ENCODE measurements around the gene ADORA1. TPM values are rescaled to one million over a fixed set of nuclear protein-coding genes. Genes with fewer than 3 reads are reported as not detected.

The ADORA1 gene
- total RNA-seq, 2 experiments from 2014 or later = not detected

GRCh38 chr1:203185061-203185461, 57.5 kb downstream of the ADORA1 start:
- H3K4me1 ChIP-seq (ENCODE audit: insufficient read depth, low read length) = no peaks in the 10 kb centered on the region
- no peak for ATAC-seq (ENCODE audit: poor library complexity)
- CTCF ChIA-PET = no interaction called here
- intact Hi-C loops (cut with DNase I, micrococcal nuclease) = no loop called here
- DNase-seq = no peak
- Mint-ChIP-seq H3K36me3 (ENCODE audit: low read depth) (no peaks in the 10 kb centered on the region), H3K4me3 (no peak overlapping the region), H3K27ac (no peak overlapping the region), H3K27me3 (no peaks in the 10 kb centered on the region), H3K4me1 (ENCODE audit: low read depth) (no peaks in the 10 kb centered on the region), H3K9me3 (no peaks in the 10 kb centered on the region)
- POLR2A ChIA-PET = no interaction called here
- no peak overlapping the region for H3K27ac ChIP-seq (ENCODE audit: low read depth in 1 of 2, low read length in 2 of 2)
- TF ChIP-seq, protein P1, sequence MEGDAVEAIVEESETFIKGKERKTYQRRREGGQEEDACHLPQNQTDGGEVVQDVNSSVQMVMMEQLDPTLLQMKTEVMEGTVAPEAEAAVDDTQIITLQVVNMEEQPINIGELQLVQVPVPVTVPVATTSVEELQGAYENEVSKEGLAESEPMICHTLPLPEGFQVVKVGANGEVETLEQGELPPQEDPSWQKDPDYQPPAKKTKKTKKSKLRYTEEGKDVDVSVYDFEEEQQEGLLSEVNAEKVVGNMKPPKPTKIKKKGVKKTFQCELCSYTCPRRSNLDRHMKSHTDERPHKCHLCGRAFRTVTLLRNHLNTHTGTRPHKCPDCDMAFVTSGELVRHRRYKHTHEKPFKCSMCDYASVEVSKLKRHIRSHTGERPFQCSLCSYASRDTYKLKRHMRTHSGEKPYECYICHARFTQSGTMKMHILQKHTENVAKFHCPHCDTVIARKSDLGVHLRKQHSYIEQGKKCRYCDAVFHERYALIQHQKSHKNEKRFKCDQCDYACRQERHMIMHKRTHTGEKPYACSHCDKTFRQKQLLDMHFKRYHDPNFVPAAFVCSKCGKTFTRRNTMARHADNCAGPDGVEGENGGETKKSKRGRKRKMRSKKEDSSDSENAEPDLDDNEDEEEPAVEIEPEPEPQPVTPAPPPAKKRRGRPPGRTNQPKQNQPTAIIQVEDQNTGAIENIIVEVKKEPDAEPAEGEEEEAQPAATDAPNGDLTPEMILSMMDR (IDR thresholded peaks at IDR 0.05) = no peak
- no peaks in the 10 kb centered on the region for H3K9me3 ChIP-seq (ENCODE audit: control insufficient read depth in 1 of 2, insufficient read depth in 1 of 2, low read length in 2 of 2)
- no peak overlapping the region for H3K4me3 ChIP-seq (ENCODE audit: low read length)
- no peaks in the 10 kb centered on the region for H3K27me3 ChIP-seq (ENCODE audit: control insufficient read depth in 1 of 2, insufficient read depth in 2 of 2, low read length in 2 of 2)
- no peaks in the 10 kb centered on the region for H3K36me3 ChIP-seq (ENCODE audit: insufficient read depth, low read length)

- intact Hi-C loops (cut with DNase I, micrococcal nuclease) = no loop called here
- POLR2A ChIA-PET = no interaction called here
- H3K27ac ChIP-seq (ENCODE audit: low read depth in 1 of 2, low read length in 2 of 2) = no peak overlapping the region
- Mint-ChIP-seq H3K9me3 (no peaks in the 10 kb centered on the region), H3K4me1 (ENCODE audit: low read depth) (no peaks in the 10 kb centered on the region), H3K36me3 (ENCODE audit: low read depth) (no peaks in the 10 kb centered on the region), H3K4me3 (no peak overlapping the region), H3K27ac (no peak overlapping the region), H3K27me3 (no peaks in the 10 kb centered on the region)
- H3K9me3 ChIP-seq (ENCODE audit: control insufficient read depth in 1 of 2, insufficient read depth in 1 of 2, low read length in 2 of 2) = no peaks in the 10 kb centered on the region
- H3K4me3 ChIP-seq (ENCODE audit: low read length) = no peak overlapping the region
- ATAC-seq (ENCODE audit: poor library complexity) (no peak), DNase-seq (no peak)
- H3K36me3 ChIP-seq (ENCODE audit: insufficient read depth, low read length) = no peaks in the 10 kb centered on the region
- no peaks in the 10 kb centered on the region for H3K4me1 ChIP-seq (ENCODE audit: insufficient read depth, low read length)
- CTCF ChIA-PET = no interaction called here
- TF ChIP-seq, protein P1 (IDR thresholded peaks at IDR 0.05) = no peak
- H3K27me3 ChIP-seq (ENCODE audit: control insufficient read depth in 1 of 2, insufficient read depth in 2 of 2, low read length in 2 of 2) = no peaks in the 10 kb centered on the region
Measured at GRCh38 chr1:203185585-203185984, 58.1 kb downstream of the ADORA1 start.

GRCh38 chr1:203186091-203186445, 58.5 kb downstream of the ADORA1 start:
- H3K27me3 Mint-ChIP-seq = no peaks in the 10 kb centered on the region
- POLR2A ChIA-PET = no interaction called here

More at GRCh38 chr1:203186091-203186445, 58.5 kb downstream of the ADORA1 start:
- no peak overlapping the region for H3K27ac ChIP-seq (ENCODE audit: low read depth in 1 of 2, low read length in 2 of 2)
- H3K4me1 Mint-ChIP-seq (ENCODE audit: low read depth) = no peaks in the 10 kb centered on the region
- H3K36me3 Mint-ChIP-seq (ENCODE audit: low read depth) = no peaks in the 10 kb centered on the region
- no peaks in the 10 kb centered on the region for H3K36me3 ChIP-seq (ENCODE audit: insufficient read depth, low read length)
- H3K4me3 Mint-ChIP-seq = no peak overlapping the region
- TF ChIP-seq, protein P1 (IDR thresholded peaks at IDR 0.05) = no peak
- no peaks in the 10 kb centered on the region for H3K27me3 ChIP-seq (ENCODE audit: control insufficient read depth in 1 of 2, insufficient read depth in 2 of 2, low read length in 2 of 2)
- ATAC-seq (ENCODE audit: poor library complexity) (no peak), DNase-seq (no peak)
- H3K4me1 ChIP-seq (ENCODE audit: insufficient read depth, low read length) = no peaks in the 10 kb centered on the region
- CTCF ChIA-PET = no interaction called here
- no peaks in the 10 kb centered on the region for H3K9me3 Mint-ChIP-seq
- no peak overlapping the region for H3K27ac Mint-ChIP-seq
- no peaks in the 10 kb centered on the region for H3K9me3 ChIP-seq (ENCODE audit: control insufficient read depth in 1 of 2, insufficient read depth in 1 of 2, low read length in 2 of 2)
- intact Hi-C loops (cut with DNase I, micrococcal nuclease) = no loop called here
- no peak overlapping the region for H3K4me3 ChIP-seq (ENCODE audit: low read length)
